Occipital lobe (tissue), 2 donors: ENCODE data around the gene TTC9B. TPM values are rescaled to one million over a fixed set of nuclear protein-coding genes. Genes with fewer than 3 reads are reported as not detected.
"Not testable (repeated sequence)": the region's sequence is repeated elsewhere in the genome, so short reads cannot be mapped to it uniquely, and the experiment has no call there.

Experiments
- DNase-seq: peaks from one replicate; lab custom pipeline; 2025; lab: John Stamatoyannopoulos, UW
- total RNA-seq: library from RNA; depleted of rRNA; stranded (reverse); fragments of >200 nt; gene quantifications from one replicate; pipeline ENCODE4 v1.2.3, GENCODE V29; 2014

Gene TTC9B
- total RNA-seq, 1 donor from 2014 or later, result 59.0 TPM

- DNase-seq, result no peak
Measured at GRCh38 chr19:40233811-40234389, 15.7 kb upstream of the TTC9B start.

GRCh38 chr19:40232949-40233810, 15.0 kb upstream of the TTC9B start:
- no peak for DNase-seq

GRCh38 chr19:40232479-40232878, 14.3 kb upstream of the TTC9B start:
- DNase-seq, result no peak

- DNase-seq, result no peak
Measured at GRCh38 chr19:40231544-40232424, 13.6 kb upstream of the TTC9B start.

GRCh38 chr19:40231057-40231456, 12.9 kb upstream of the TTC9B start:
- no peak for DNase-seq

- no peak for DNase-seq
Measured at GRCh38 chr19:40229926-40230417, 11.8 kb upstream of the TTC9B start.

GRCh38 chr19:40229484-40229883, 11.3 kb upstream of the TTC9B start:
- no peak for DNase-seq

GRCh38 chr19:40228863-40229262, 10.7 kb upstream of the TTC9B start:
- DNase-seq, result no peak

- no peak for DNase-seq
Measured at GRCh38 chr19:40228346-40228745, 10.2 kb upstream of the TTC9B start.

- no peak for DNase-seq
Measured at GRCh38 chr19:40225440-40226305, 7.5 kb upstream of the TTC9B start.

- DNase-seq, result no peak
Measured at GRCh38 chr19:40224342-40225150, 6.4 kb upstream of the TTC9B start.

GRCh38 chr19:40223135-40223822, 5.1 kb upstream of the TTC9B start:
- DNase-seq, result no peak

- DNase-seq, result peak; percentile 66
Measured at GRCh38 chr19:40221858-40222619, 3.9 kb upstream of the TTC9B start.

- no peak for DNase-seq
Measured at GRCh38 chr19:40220674-40221073, 2.5 kb upstream of the TTC9B start.

GRCh38 chr19:40219721-40220276, 1.6 kb upstream of the TTC9B start:
- peak; percentile 57 for DNase-seq

- not testable (repeated sequence) for DNase-seq
Measured at GRCh38 chr19:40219029-40219428, 845 bp upstream of the TTC9B start.

- DNase-seq, result no peak
Measured at GRCh38 chr19:40217027-40217810, 965 bp downstream of the TTC9B start.

- no peak for DNase-seq
Measured at GRCh38 chr19:40216777-40217026, 1.5 kb downstream of the TTC9B start.
